ENCODE measurements around the gene TCOF1.

- no peak for TF ChIP-seq CTCF (conservative IDR thresholded peaks at IDR 0.05; ENCODE audit: low read length)
- no peak for TF ChIP-seq EZH2phosphoT487 (IDR thresholded peaks at IDR 0.05; ENCODE audit: borderline replicate concordance, low read depth, low read length)
These were observed 17.7 kb upstream of the TCOF1 start for GRCh38 chr5:150339841-150340240.
